Activated CD4-positive, alpha-beta T cell treated with anti-CD3 and anti-CD28 coated beads, Interleukin-2, amount 50 U/mL, for 24 hours (primary cell): ENCODE data around the gene RIMS4.

ENCODE experiments used
- DNase-seq, 2 donors: peaks; one replicate each; pipeline ENCODE4 v3.0.0-alpha.2; 2020; ENCODE audit warnings: low read depth in 1 of 2, low spot score in 1 of 2

Gene RIMS4

GRCh38 chr20:44796758-44797457 is 13.4 kb downstream of the RIMS4 start:
- DNase-seq, result no peak

GRCh38 chr20:44796311-44796710 is 14.0 kb downstream of the RIMS4 start:
- no peak for DNase-seq

- no peak for DNase-seq
Observed at GRCh38 chr20:44795836-44796235, 14.5 kb downstream of the RIMS4 start.

GRCh38 chr20:44792796-44793195 is 17.6 kb downstream of the RIMS4 start:
- no peak for DNase-seq

GRCh38 chr20:44790638-44791393 is 19.5 kb downstream of the RIMS4 start:
- DNase-seq, result no peak

- no peak for DNase-seq
Observed at GRCh38 chr20:44788706-44789456, 21.5 kb downstream of the RIMS4 start.

GRCh38 chr20:44787299-44787698 is 23.0 kb downstream of the RIMS4 start:
- DNase-seq, result no peak

GRCh38 chr20:44785768-44786167 is 24.6 kb downstream of the RIMS4 start:
- no peak for DNase-seq

GRCh38 chr20:44784688-44785087 is 25.7 kb downstream of the RIMS4 start:
- DNase-seq, result no peak

GRCh38 chr20:44781791-44782190 is 28.6 kb downstream of the RIMS4 start:
- no peak for DNase-seq

- no peak for DNase-seq
Observed at GRCh38 chr20:44781118-44781517, 29.2 kb downstream of the RIMS4 start.

GRCh38 chr20:44780226-44780625 is 30.1 kb downstream of the RIMS4 start:
- peak in 1 of 2 donors; percentile 2 for DNase-seq

- no peak for DNase-seq
Observed at GRCh38 chr20:44776980-44777379, 33.4 kb downstream of the RIMS4 start.

GRCh38 chr20:44773070-44773829 is 37.1 kb downstream of the RIMS4 start:
- DNase-seq, result no peak

GRCh38 chr20:44772636-44773035 is 37.7 kb downstream of the RIMS4 start:
- DNase-seq, result no peak

- DNase-seq, result no peak
Observed at GRCh38 chr20:44771172-44771535, 39.2 kb downstream of the RIMS4 start.

- no peak for DNase-seq
Observed at GRCh38 chr20:44770484-44771171, 39.7 kb downstream of the RIMS4 start.

GRCh38 chr20:44769481-44769863 is 40.9 kb downstream of the RIMS4 start:
- no peak for DNase-seq

- no peak for DNase-seq
Observed at GRCh38 chr20:44768854-44769480, 41.4 kb downstream of the RIMS4 start.

- DNase-seq, result no peak
Observed at GRCh38 chr20:44768256-44768655, 42.1 kb downstream of the RIMS4 start.
